HepG2 (cell line): ENCODE measurements around the gene BIVM. TPM values are rescaled to one million over a fixed set of nuclear protein-coding genes. Genes with fewer than 3 reads are reported as not detected.

Source experiments
- CCDC6 ChIP-seq: sonication (generic); formaldehyde crosslinking; IDR thresholded peaks from 2 replicates; pipeline ENCODE4 v1.8.1; 2022; ENCODE audit warnings: mild to moderate bottlenecking, missing genetic modification reagents, moderate library complexity
- DNMT3B ChIP-seq: conservative IDR thresholded peaks from 2 replicates; pipeline ENCODE4 v1.6.1; 2016; ENCODE audit warnings: missing biosample characterization, control low read depth
- ELF1 ChIP-seq: sonication (generic); formaldehyde crosslinking; IDR thresholded peaks from 2 replicates; pipeline ENCODE4 v1.4.0; 2020; ENCODE audit warnings: missing genetic modification reagents
- FOSL1 ChIP-seq: sonication (generic); formaldehyde crosslinking; IDR thresholded peaks from 2 replicates; pipeline ENCODE4 v1.9.0; 2021; ENCODE audit warnings: missing genetic modification reagents, borderline replicate concordance
- GTF2F1 ChIP-seq: fragments of 150-350 bp; IDR thresholded peaks from 2 replicates; pipeline ENCODE4 v1.6.1; 2014; ENCODE audit warnings: low read length
- HOMEZ ChIP-seq: IDR thresholded peaks from 2 replicates; pipeline ENCODE4 v1.6.1; 2016; ENCODE audit warnings: low read depth
- MTA1 ChIP-seq: sonication (generic); formaldehyde crosslinking; IDR thresholded peaks from 2 replicates; pipeline ENCODE4 v1.4.0; 2020; ENCODE audit warnings: missing genetic modification reagents, mild to moderate bottlenecking, borderline replicate concordance
- NFATC3 ChIP-seq: sonication (generic); formaldehyde crosslinking; IDR thresholded peaks from 2 replicates; pipeline ENCODE4 v1.5.1; 2020; ENCODE audit warnings: mild to moderate bottlenecking, missing genetic modification reagents
- PHF20 ChIP-seq: sonication (generic); formaldehyde crosslinking; IDR thresholded peaks from 2 replicates; pipeline ENCODE4 v1.5.0; 2020; ENCODE audit warnings: mild to moderate bottlenecking, missing genetic modification reagents
- SMARCE1 ChIP-seq: fragments of 450-650 bp; IDR thresholded peaks from 2 replicates; pipeline ENCODE4 v1.6.1; 2017; ENCODE audit warnings: borderline replicate concordance
- YEATS2 ChIP-seq: sonication (generic); formaldehyde crosslinking; IDR thresholded peaks from 2 replicates; pipeline ENCODE4 v1.4.0; 2020; ENCODE audit warnings: missing genetic modification reagents, borderline replicate concordance
- ZBTB14 ChIP-seq: sonication (generic); formaldehyde crosslinking; IDR thresholded peaks from 2 replicates; pipeline ENCODE4 v1.4.0; 2020; ENCODE audit warnings: missing genetic modification reagents
- ZMYM2 ChIP-seq: sonication (generic); formaldehyde crosslinking; IDR thresholded peaks from 2 replicates; pipeline ENCODE4 v1.8.0; 2022; ENCODE audit warnings: mild to moderate bottlenecking, missing genetic modification reagents
- ZNF430 ChIP-seq: sonication (generic); formaldehyde crosslinking; IDR thresholded peaks from 2 replicates; pipeline ENCODE4 v1.9.0; 2021; ENCODE audit warnings: mild to moderate bottlenecking, missing genetic modification reagents
- ZNF484 ChIP-seq: sonication (generic); formaldehyde crosslinking; IDR thresholded peaks from 2 replicates; pipeline ENCODE4 v1.5.1; 2020; ENCODE audit warnings: mild to moderate bottlenecking, low read depth, missing genetic modification reagents, borderline replicate concordance
- ZNF562 ChIP-seq: sonication (generic); formaldehyde crosslinking; IDR thresholded peaks from 2 replicates; pipeline ENCODE4 v1.8.0; 2022; ENCODE audit warnings: missing genetic modification reagents, borderline replicate concordance
- ZNF782 ChIP-seq: sonication (generic); formaldehyde crosslinking; IDR thresholded peaks from 2 replicates; pipeline ENCODE4 v1.4.0; 2020; ENCODE audit warnings: missing genetic modification reagents, mild to moderate bottlenecking, borderline replicate concordance
- ZNF788 ChIP-seq: sonication (generic); formaldehyde crosslinking; IDR thresholded peaks from 2 replicates; pipeline ENCODE4 v1.5.0; 2020; ENCODE audit warnings: mild to moderate bottlenecking, missing genetic modification reagents, borderline replicate concordance
- polyA plus RNA-seq, 8 experiments: library from polyadenylated mRNA; depleted of rRNA in 3 of 8; stranded (reverse) in 7 of 8; unstranded in 1 of 8; fragments of >200 nt; fragmentation: Illumina TruSeq in 4 of 8; extraction: Trizol in 4 of 8; gene quantifications; 2 replicates each; pipeline versions ENCODE4 v1.2.1 to v1.2.3, GENCODE V29; 2011 to 2016; ENCODE audit warnings: low read depth in 4 of 8, missing spikeins in 1 of 8, mixed read lengths in 1 of 8; ENCODE audit not compliant: insufficient read depth in 1 of 8
- total RNA-seq, 5 experiments: library from RNA; depleted of rRNA; stranded (reverse); fragments of >200 nt; fragmentation: Illumina TruSeq; extraction: Trizol; gene quantifications; 2 replicates each; pipeline ENCODE4 v1.2.3, GENCODE V29; 2016; ENCODE audit warnings: low read depth in 1 of 5
- TF ChIP-seq, protein P1 (sequence below): fragments of 450-650 bp; IDR thresholded peaks from 2 replicates; pipeline ENCODE4 v1.6.1; 2016
- TF ChIP-seq, protein P2 (sequence below): sonication (generic); formaldehyde crosslinking; IDR thresholded peaks from 2 replicates; pipeline ENCODE4 v1.4.0; 2020; ENCODE audit warnings: missing genetic modification reagents, mild to moderate bottlenecking, borderline replicate concordance
- TF ChIP-seq, protein P3 (sequence below): IDR thresholded peaks from 2 replicates; pipeline ENCODE4 v1.6.1; 2018; ENCODE audit warnings: missing genetic modification reagents
- TF ChIP-seq, protein P4 (sequence below): sonication (generic); IDR thresholded peaks from 2 replicates; pipeline ENCODE4 v1.6.1; 2016; ENCODE audit warnings: low read depth, borderline replicate concordance

The BIVM gene
- total and polyA plus RNA-seq, 2 of the 13 experiments (the other 11 are each of a cell fraction or from before 2014, with no cell fraction given) = 10.4 to 15.8 TPM

DNA sequence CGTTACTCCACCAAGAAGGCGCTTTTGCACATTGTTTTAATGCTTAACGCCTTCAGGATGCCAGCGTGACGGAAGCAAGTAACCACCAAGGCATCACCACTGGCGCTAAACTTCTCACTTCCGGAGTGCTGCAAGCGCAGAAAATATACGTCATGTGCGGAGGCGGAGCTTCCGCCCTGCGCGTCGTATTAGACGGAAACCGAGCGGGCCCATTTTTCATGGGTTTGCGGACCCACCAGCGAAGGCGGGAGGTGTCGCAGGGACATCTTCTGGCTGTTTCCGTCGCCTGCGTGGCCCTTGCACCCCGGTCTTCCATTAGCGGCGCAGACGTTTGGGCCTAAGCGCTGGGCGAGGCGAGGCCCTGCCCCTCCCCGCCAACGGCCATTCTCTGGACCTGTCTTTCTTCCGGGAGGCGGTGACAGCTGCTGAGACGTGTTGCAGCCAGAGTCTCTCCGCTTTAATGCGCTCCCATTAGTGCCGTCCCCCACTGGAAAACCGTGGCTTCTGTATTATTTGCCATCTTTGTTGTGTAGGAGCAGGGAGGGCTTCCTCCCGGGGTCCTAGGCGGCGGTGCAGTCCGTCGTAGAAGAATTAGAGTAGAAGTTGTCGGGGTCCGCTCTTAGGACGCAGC, 46.8 kb downstream of the BIVM start, which contains the start of gene ERCC5 (continued):
- TF ChIP-seq HOMEZ (CRISPR knock-in tag) (0 out of 2 replicates have a peak, but pooled peaks have one; percentile 41), NFATC3 (CRISPR knock-in tag) (no peak), ZNF430 (CRISPR knock-in tag) (peak; percentile 97), GTF2F1 (no peak), ZNF788 (CRISPR knock-in tag) (peak; percentile 95), ZNF484 (no peak), DNMT3B (peak; percentile 90), ELF1 (peak; percentile 99), CCDC6 (CRISPR knock-in tag) (peak; percentile 98; the same call in 1 of the 2 replicates), ZMYM2 (no peak), MTA1 (peak; percentile 90), ZBTB14 (CRISPR knock-in tag) (no peak), ZNF562 (CRISPR knock-in tag) (no peak), ZNF782 (CRISPR knock-in tag) (peak; percentile 53; the same call in 1 of the 2 replicates), YEATS2 (CRISPR knock-in tag) (peak; percentile 98), PHF20 (peak; percentile 100), FOSL1 (CRISPR knock-in tag) (no peak), SMARCE1 (no peak)
- TF ChIP-seq, protein P1, sequence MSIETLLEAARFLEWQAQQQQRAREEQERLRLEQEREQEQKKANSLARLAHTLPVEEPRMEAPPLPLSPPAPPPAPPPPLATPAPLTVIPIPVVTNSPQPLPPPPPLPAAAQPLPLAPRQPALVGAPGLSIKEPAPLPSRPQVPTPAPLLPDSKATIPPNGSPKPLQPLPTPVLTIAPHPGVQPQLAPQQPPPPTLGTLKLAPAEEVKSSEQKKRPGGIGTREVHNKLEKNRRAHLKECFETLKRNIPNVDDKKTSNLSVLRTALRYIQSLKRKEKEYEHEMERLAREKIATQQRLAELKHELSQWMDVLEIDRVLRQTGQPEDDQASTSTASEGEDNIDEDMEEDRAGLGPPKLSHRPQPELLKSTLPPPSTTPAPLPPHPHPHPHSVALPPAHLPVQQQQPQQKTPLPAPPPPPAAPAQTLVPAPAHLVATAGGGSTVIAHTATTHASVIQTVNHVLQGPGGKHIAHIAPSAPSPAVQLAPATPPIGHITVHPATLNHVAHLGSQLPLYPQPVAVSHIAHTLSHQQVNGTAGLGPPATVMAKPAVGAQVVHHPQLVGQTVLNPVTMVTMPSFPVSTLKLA = peak; percentile 40
- TF ChIP-seq, protein P2, sequence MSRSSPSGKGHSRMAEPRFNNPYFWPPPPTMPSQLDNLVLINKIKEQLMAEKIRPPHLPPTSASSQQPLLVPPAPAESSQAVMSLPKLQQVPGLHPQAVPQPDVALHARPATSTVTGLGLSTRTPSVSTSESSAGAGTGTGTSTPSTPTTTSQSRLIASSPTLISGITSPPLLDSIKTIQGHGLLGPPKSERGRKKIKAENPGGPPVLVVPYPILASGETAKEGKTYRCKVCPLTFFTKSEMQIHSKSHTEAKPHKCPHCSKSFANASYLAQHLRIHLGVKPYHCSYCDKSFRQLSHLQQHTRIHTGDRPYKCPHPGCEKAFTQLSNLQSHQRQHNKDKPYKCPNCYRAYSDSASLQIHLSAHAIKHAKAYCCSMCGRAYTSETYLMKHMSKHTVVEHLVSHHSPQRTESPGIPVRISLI (CRISPR knock-in tag) = no peak; the same call in 1 of the 2 replicates
- TF ChIP-seq, protein P3, sequence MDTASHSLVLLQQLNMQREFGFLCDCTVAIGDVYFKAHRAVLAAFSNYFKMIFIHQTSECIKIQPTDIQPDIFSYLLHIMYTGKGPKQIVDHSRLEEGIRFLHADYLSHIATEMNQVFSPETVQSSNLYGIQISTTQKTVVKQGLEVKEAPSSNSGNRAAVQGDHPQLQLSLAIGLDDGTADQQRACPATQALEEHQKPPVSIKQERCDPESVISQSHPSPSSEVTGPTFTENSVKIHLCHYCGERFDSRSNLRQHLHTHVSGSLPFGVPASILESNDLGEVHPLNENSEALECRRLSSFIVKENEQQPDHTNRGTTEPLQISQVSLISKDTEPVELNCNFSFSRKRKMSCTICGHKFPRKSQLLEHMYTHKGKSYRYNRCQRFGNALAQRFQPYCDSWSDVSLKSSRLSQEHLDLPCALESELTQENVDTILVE (CRISPR knock-in tag) = peak; percentile 92
- TF ChIP-seq, protein P4, sequence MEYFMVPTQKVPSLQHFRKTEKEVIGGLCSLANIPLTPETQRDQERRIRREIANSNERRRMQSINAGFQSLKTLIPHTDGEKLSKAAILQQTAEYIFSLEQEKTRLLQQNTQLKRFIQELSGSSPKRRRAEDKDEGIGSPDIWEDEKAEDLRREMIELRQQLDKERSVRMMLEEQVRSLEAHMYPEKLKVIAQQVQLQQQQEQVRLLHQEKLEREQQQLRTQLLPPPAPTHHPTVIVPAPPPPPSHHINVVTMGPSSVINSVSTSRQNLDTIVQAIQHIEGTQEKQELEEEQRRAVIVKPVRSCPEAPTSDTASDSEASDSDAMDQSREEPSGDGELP = peak; percentile 53; the same call in 1 of the 2 replicates
